Dermis microvascular lymphatic vessel endothelial cell (primary cell): Measurements from ENCODE around the gene OR2Y1. TPM values are rescaled to one million over a fixed set of nuclear protein-coding genes. Genes with fewer than 3 reads are reported as not detected.
"Not testable (repeated sequence)": the region's sequence is repeated elsewhere in the genome, so short reads cannot be mapped to it uniquely, and the experiment has no call there.

ENCODE experiments used
- DNase-seq, 2 donors: peaks; one replicate each; pipeline versions ENCODE4 v3.0.0 to v3.0.0-alpha.2; 2010; ENCODE audit warnings: low read depth in 2 of 2
- total RNA-seq: library from RNA; depleted of rRNA; stranded (reverse); fragments of >200 nt; gene quantifications from 2 replicates; pipeline ENCODE4 v1.2.1, GENCODE V29; 2014

Gene OR2Y1, protein sequence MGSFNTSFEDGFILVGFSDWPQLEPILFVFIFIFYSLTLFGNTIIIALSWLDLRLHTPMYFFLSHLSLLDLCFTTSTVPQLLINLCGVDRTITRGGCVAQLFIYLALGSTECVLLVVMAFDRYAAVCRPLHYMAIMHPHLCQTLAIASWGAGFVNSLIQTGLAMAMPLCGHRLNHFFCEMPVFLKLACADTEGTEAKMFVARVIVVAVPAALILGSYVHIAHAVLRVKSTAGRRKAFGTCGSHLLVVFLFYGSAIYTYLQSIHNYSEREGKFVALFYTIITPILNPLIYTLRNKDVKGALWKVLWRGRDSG
- total RNA-seq, result not detected in 2 replicates

- no peak for DNase-seq
Measured at GRCh38 chr5:180739958-180740357, at the start of gene OR2Y1. Gene OR2Y1 (minus strand): TSS chr5:180740058. CDS start chr5:180740058, 0 bp downstream.

GRCh38 chr5:180788651-180789410, 49.0 kb upstream of the OR2Y1 start:
- not testable (repeated sequence) for DNase-seq

DNA sequence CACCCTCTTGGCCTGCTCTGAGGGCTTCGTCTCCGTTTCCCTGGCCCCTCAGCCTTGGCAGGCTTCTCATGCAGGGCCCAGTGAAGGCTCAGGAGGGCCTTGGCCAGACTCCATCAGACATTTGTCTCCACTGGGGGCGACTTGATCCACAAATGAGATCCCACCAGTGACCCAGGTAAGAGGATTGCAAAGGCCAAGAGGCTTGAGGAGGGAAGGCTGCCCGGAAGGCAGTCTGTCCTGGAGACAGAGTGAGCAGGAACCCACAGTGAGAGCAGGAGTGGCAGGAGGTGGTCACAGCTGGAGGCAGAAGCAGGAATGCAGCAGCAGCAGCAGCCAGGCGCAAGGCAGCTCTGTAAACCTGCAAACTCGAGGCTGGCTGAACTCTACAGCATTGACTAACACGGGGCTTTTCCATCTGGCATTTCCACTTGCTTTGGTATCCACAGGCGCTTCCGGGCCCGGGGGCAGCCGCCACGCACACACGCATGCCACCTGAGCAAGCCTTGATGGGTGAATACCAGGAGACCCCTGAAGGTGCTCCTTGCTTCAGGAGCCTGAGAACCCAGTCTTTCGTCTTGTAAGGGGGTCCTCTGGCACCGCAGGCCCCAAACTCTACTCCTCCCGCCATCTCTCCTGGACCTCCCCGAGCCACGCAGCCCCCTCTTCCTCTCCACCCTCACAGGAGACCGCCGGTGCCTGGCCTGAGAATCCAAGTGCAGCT, 48.0 kb upstream of the OR2Y1 start:
- peak in 1 of 2 donors; percentile 23 for DNase-seq

DNA sequence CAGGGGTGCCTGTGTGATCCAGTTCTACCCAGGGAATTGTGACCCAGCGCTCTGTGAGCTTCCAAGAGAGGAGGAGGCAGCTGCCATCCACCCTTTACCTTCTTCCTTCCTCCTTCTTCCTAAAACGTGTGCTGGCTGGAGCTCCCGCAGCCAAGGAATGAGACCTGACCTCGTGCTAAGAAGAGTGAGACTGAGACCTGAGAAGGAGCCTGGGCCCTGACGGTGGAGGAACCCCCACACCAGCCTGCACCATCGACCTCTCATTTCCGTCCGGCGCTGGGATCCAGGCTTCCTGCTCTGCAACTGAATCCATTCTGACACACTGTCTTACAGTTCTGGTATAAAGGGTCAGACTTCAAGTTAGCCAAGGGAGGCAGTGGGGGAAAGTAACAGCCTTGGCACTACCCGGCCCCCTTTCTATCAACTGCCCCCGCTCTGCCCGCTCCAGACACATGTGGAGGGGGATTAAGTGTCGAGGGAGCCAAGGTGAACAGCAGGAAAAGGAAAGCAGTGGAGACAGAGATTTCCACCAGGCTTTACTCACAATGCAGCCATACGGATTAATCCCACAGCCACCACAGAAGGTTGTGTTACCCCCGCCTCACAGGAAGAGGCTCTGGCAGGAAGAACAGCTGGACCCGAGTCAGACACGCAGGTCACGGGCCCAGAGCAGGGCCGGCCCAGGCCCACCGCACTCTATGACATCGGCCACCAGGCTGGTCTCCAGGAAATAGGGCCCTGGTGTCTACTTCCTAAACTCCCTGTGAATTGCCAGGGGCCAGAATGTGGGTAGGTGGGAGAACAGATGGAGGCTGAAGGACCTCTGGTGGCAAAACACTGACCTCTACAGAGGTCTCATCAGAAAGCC, 46.9 kb upstream of the OR2Y1 start:
- peak in 1 of 2 donors; percentile 62 for DNase-seq

- DNase-seq, result peak in 1 of 2 donors; percentile 69
Measured at GRCh38 chr5:180785794-180786221, 46.0 kb upstream of the OR2Y1 start.

DNA sequence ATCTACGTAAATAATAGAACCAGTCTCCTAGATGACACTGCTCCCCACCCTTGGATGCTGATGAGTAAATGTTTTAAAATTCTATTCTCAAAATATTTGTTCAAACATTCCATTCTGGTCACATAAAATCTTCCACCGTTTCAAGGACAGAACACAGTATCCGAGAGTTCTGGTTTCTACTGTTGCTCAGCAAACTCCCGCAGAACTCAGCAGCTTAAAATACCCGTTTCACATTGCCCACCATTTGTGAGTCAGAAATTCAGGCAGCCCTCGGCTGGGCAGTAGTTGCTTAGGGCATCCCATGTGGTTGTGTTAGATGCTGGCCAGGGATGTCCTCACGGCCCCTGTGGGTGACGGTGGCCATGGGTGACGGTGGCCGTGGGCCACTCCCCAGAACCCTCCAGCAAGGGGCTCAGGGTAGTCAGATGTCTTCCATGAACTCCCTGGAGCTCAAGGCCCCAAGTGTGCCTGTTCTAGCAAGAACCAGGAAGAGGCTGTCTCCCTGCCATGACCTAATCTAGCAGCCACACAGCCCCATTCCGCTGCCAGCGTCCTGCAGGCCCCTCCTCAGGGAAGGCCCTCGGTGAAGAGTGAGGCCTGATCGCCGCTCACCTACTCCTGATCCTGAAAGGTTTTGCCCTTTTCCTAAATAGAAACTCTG, 45.4 kb upstream of the OR2Y1 start:
- DNase-seq, result peak in 1 of 2 donors; percentile 43

GRCh38 chr5:180784497-180785097, 44.7 kb upstream of the OR2Y1 start:
- DNase-seq, result peak; percentile 75 to 88

- no peak for DNase-seq
Measured at GRCh38 chr5:180783340-180784052, 43.6 kb upstream of the OR2Y1 start.

DNA sequence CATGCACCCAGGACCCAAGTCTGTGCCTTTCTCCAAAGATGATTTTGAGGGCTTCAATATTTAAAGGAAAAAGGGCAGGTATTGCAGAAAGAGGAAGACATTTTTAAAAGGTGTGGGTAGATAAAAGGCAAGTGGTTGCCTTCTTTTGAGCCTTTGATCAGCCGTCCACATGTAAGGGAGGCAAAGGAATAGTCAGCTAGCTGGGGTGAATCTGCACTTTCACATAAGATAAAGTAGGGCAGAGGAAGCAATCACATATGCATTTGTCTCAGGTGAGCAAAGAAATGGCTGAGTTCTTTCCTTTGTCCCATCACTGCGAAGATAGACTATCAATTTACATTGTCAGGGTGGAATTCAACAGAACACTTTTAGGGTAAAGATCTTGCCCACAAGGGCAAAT, 42.9 kb upstream of the OR2Y1 start:
- DNase-seq, result no peak

DNA sequence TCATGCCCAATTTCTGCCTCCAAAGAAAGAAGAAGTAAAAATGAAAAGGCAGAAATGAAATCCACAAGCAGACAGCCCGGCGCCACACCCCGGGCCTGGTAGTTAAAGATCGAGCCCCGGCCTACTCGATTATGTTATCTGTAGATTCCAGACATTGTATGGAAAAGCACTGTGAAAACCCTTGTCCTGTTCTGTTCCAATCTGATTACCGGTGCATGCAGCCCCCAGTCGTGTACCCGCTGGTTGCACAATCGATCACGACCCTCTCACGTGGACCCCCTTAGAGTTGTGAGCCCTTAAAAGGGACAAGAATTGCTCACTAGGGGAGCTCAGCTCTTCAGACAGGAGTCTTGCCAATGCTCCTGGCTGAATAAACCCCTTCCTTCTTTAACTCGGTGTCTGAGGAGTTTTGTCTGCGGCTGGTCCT, 42.1 kb upstream of the OR2Y1 start:
- not testable (repeated sequence) for DNase-seq

- no peak for DNase-seq
Measured at GRCh38 chr5:180779985-180780610, 40.2 kb upstream of the OR2Y1 start.

DNA sequence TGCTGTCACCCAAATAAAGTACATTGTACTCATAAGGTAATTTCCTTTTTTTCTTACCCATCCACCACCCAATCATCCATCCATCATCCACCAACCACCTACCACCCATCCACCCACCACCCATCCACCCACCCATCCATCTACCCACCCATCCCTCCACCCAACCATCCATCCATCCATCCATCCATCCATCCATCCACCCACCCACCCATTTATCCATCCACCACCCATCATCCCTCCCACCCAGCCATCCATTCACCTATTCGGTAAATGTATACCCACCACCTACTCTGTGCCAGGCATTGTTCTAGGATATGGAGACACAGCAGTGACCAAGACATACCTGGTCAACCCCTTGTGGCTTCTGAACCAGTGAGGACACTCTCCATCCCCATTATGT, 37.6 kb upstream of the OR2Y1 start:
- DNase-seq, result no peak

DNA sequence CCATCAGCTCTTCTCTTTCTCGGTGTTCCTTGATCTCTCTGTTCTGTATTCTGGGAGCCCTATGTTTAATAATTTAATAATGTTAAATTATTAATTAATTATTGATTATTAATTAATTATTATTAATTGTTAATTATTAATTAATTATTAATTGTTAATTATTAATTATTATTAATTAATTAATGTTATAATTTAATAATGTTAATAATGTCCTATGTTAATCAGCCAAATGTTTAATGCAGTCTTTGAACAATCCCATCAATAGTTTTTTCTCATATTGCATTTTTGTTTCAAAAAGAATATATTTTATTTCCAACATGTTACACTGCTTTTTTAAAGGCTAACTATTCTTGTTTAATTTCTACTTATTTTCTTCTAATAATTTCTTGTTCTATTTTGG, 36.5 kb upstream of the OR2Y1 start:
- no peak for DNase-seq

GRCh38 chr5:180775624-180776023, 35.8 kb upstream of the OR2Y1 start:
- no peak for DNase-seq

DNA sequence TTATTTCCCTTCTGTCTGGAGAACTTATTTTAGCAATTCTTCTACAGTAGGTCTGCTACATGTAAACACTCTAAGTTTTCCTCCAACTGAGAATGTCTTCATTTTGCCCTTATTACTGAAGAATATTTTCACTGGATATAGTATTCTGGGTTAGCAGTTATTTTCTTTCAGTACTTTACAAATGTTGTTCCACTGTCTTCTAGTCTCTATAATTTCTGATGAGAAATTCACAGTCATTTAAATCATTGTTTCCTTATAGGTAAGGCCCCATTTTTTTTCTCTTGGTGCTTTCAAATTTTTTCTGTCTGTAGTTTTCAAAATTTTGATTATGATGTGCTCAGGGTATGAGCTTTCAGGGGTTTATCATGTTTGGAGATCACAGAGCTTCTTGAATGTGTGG, 32.0 kb upstream of the OR2Y1 start:
- DNase-seq, result no peak

- no peak for DNase-seq
Measured at GRCh38 chr5:180769821-180770220, 30.0 kb upstream of the OR2Y1 start.

DNA sequence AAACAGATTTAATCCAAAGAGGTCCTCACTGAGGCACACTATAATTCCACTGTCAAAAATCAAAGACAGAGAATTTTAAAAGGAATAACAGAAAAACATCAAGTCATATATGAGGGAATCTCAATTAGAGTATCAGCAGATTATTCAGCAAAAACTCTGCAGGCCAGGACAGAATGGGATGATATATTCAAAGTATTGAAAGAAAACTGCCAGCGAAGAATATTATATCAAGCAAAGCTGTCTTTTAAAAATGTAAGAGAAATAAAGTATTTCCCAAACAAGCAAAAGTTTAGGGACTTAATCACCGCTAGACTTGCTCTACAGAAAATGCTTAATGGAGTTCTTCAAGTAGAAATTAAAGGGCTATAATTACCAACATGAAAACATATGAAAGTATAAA, 15.7 kb upstream of the OR2Y1 start:
- DNase-seq, result no peak

DNA sequence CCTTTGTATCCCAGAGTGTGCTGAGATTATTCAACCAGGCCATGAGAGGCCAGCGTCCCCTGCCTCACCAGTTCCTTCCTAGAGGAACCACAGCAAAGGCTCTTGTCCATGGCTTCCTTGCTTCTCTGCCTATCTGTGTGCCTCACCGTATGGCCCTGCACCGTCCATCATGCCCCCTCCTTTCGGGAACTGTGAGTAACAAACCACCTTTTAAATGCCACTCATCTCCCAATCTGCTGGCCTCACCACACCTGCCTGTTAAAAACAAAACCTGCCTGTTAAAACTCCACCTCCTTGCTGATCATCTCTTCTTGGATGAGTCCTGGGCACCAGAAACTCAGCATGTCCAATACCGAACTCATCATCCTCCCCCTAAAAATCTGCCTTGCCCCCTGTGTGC, 4.4 kb upstream of the OR2Y1 start:
- DNase-seq, result no peak

DNA sequence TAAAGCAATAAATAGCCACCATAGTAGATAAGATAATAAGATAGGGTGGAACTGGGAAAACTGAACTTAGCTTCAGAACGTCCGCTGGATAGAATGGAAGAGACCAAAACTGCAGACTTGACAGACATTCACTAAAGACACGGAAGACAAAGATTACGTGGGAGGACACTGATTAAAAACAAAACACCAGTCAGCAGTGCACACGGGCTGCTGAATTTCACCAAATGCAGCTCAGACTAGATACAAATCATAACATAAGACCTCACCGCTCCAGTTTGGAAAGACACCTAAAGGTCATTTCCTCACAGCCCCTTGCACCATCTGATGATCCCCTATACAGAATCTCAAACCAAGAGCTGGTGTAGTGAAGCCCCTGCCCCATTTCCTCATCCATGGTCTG, 2.9 kb upstream of the OR2Y1 start:
- no peak for DNase-seq
